Activated T-helper 2 cell treated with anti-CD3 and anti-CD28 coated beads, Interferon-gamma antibody, Interleukin-2, Interleukin-4, amounts not matched to agents 10 μg/mL and 5 μg/mL and 100 μg/mL, durations not matched to agents 14 hours and 24 hours and 36 hours (primary cell): ENCODE measurements around the gene ANTKMT. TPM values are rescaled to one million over a fixed set of nuclear protein-coding genes. Genes with fewer than 3 reads are reported as not detected.

Experiments used
- DNase-seq: peaks from one replicate; pipeline ENCODE4 v3.0.0; 2021; ENCODE audit warnings: low spot score
- H3K27ac Mint-ChIP-seq: one replicate; pipeline ENCODE4 v1.8.0; 2021; ENCODE audit warnings: mixed read lengths
- H3K27me3 Mint-ChIP-seq: one replicate; pipeline ENCODE4 v1.8.0; 2021; ENCODE audit warnings: low read depth, mixed read lengths
- H3K36me3 Mint-ChIP-seq: one replicate; pipeline ENCODE4 v1.8.0; 2021; ENCODE audit warnings: low read depth, mixed read lengths
- H3K4me1 Mint-ChIP-seq: one replicate; pipeline ENCODE4 v1.8.0; 2021; ENCODE audit warnings: low read depth, mixed read lengths
- H3K4me3 Mint-ChIP-seq: one replicate; pipeline ENCODE4 v1.8.0; 2021; ENCODE audit warnings: low read depth, mild to moderate bottlenecking, moderate library complexity, mixed read lengths
- H3K9me3 Mint-ChIP-seq: one replicate; pipeline ENCODE4 v1.8.0; 2021; ENCODE audit warnings: mixed read lengths
- intact Hi-C: fragments of 100-400 bp; cut with micrococcal nuclease; formaldehyde crosslinking; loops from one replicate; pipeline ENCODE4 v1.15.1; 2023
- total RNA-seq: library from RNA; stranded (reverse); gene quantifications from 2 replicates; pipeline ENCODE4 v1.2.3, GENCODE V29; 2022

Gene ANTKMT
- total RNA-seq, 1 donor from 2014 or later, result 54.4 TPM

GRCh38 chr16:725463-726187 lies 4.7 kb downstream of the ANTKMT start:
- Mint-ChIP-seq H3K4me3 (peak overlapping the region; percentile 13), H3K27me3 (no peaks in the 10 kb centered on the region), H3K9me3 (no peaks in the 10 kb centered on the region), H3K36me3 (no peaks in the 10 kb centered on the region), H3K4me1 (no peaks in the 10 kb centered on the region), H3K27ac (no peak overlapping the region)
- no peak for DNase-seq
- intact Hi-C loops, result no loop called here

DNA sequence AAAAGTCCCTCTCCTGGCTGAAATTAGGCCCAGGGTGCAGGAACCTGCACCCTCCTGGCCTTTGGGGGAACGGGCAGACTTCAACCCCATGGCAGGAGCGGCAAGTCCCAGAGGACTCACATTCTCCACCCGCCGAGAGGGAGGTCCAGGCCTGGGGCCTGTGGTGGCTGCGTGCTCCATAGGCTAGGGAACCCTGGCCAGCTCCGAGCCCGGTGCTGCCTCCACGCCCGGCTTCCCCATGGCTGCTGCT lies 5.2 kb downstream of the ANTKMT start:
- Mint-ChIP-seq H3K27ac (no peak overlapping the region), H3K4me3 (no peak overlapping the region), H3K9me3 (no peaks in the 10 kb centered on the region), H3K36me3 (no peaks in the 10 kb centered on the region), H3K4me1 (no peaks in the 10 kb centered on the region), H3K27me3 (no peaks in the 10 kb centered on the region)
- DNase-seq, result no peak
- intact Hi-C loops, result no loop called here

- Mint-ChIP-seq H3K9me3 (no peaks in the 10 kb centered on the region), H3K27me3 (no peaks in the 10 kb centered on the region), H3K4me3 (peak within 1 kb of the TSS; percentile 71), H3K27ac (no peak within 1 kb of the TSS), H3K36me3 (no peaks in the 10 kb centered on the region), H3K4me1 (no peaks in the 10 kb centered on the region)
- DNase-seq, result peak; percentile 43
- intact Hi-C loops, result no loop called here
Measured at GRCh38 chr16:726438-727290, 5.7 kb downstream of the ANTKMT start, which contains the start of the genes CCDC78 and HAGHL. CCDC78 (minus strand) TSS chr16:726443; CDS start chr16:726367, 76 bp downstream. HAGHL (plus strand) TSS chr16:727106; CDS start chr16:727510, 404 bp downstream.

DNA sequence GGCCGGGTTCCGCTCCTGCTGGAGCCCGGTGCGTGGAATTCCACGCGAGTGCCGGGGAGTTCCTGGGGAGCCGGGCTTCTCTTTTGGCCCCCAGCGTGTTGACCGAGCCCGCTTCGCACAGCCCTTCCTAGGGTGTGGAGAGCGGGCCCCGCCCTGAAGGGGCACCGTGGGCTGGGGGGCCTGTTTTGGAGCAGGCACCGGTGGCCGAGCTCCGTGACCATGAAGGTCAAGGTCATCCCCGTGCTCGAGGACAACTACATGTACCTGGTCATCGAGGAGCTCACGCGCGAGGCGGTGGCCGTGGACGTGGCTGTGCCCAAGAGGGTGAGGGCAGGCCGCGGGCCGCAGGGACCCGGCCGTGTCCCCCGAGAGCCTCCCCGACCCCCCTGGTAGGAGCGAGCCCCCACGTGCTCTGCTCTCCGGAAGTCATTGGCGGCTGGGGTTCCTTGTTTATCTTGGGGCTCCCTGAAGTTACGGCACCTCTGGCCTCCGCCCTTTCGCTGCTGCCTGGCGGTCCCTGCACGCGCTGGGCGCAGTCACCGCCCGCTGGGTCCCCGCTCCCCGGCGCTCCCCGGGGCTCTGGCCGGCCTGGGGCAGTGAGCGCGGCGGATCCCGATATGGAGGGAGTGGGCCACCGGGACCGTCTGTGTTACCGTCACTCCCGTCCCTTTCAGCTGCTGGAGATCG lies 6.5 kb downstream of the ANTKMT start:
- no peak overlapping the region for H3K27ac Mint-ChIP-seq
- H3K4me1 Mint-ChIP-seq, result no peaks in the 10 kb centered on the region
- intact Hi-C loops, result no loop called here
- DNase-seq, result no peak
- peak overlapping the region; percentile 42 for H3K4me3 Mint-ChIP-seq
- H3K9me3 Mint-ChIP-seq, result no peaks in the 10 kb centered on the region
- no peaks in the 10 kb centered on the region for H3K27me3 Mint-ChIP-seq
- H3K36me3 Mint-ChIP-seq, result no peaks in the 10 kb centered on the region

DNA sequence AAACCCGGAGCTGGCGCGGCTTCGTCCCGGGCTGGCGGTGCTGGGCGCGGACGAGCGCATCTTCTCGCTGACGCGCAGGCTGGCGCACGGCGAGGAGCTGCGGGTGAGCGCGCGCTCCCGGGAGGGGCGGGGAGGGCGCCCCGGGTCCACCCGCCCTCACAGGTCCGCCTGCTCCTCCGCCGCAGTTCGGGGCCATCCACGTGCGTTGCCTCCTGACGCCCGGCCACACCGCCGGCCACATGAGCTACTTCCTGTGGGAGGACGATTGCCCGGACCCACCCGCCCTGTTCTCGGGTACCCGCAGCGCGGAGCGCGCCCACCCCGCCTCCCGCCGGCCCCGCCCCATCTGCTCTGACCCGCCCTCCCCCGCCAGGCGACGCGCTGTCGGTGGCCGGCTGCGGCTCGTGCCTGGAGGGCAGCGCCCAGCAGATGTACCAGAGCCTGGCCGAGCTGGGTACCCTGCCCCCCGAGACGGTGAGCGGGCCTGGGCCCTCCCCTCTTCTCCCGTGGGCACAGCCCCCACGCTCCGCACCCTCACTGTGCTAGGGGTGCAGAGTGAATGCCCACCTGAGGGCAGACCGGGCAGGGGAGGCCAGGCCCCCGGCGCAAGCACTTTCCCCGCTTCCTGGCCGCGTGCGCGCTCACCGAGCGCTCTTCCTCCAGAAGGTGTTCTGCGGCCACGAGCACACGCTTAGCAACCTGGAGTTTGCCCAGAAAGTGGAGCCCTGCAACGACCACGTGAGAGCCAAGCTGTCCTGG lies 7.4 kb downstream of the ANTKMT start:
- intact Hi-C loops, result no loop called here
- peak; percentile 63 for DNase-seq
- Mint-ChIP-seq H3K27ac (no peak overlapping the region), H3K36me3 (peaks cover 6% of the 10 kb centered on the region), H3K9me3 (no peaks in the 10 kb centered on the region), H3K4me3 (no peak overlapping the region), H3K4me1 (no peaks in the 10 kb centered on the region), H3K27me3 (no peaks in the 10 kb centered on the region)

DNA sequence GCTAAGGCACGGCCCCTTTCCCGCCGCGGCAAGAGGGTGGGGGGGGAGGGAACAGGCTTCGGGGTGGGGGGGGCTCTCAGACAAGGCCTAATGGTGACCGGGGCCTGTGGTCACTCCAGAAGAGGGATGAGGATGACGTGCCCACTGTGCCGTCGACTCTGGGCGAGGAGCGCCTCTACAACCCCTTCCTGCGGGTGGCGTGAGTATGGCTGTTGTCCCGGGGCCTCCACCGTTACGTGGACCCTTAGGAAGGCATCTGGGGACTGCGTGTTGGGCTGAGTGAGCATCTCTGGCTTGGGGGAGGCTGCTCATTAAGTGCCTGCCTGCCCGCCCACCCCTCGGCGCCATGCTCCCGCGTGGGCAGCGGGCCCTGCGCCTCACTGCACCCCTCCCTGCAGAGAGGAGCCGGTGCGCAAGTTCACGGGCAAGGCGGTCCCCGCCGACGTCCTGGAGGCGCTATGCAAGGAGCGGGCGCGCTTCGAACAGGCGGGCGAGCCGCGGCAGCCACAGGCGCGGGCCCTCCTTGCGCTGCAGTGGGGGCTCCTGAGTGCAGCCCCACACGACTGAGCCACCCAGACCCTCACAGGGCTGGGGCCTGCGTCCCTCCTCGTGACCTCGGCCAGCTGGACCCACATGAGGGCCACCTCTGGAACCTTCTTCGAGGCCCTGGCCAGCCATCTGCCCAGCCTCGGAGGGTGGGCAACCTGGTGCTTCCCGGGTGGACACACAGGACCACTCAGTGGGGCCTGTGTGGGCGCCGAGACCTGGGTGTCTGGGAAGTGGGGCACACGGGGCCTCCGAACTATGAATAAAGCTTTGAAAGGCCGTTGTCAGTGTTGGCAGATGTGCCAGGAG lies 8.2 kb downstream of the ANTKMT start:
- no peak for DNase-seq
- H3K36me3 Mint-ChIP-seq, result peaks cover 6% of the 10 kb centered on the region
- no peaks in the 10 kb centered on the region for H3K9me3 Mint-ChIP-seq
- H3K4me1 Mint-ChIP-seq, result no peaks in the 10 kb centered on the region
- no peak overlapping the region for H3K27ac Mint-ChIP-seq
- H3K27me3 Mint-ChIP-seq, result no peaks in the 10 kb centered on the region
- intact Hi-C loops, result no loop called here
- H3K4me3 Mint-ChIP-seq, result no peak overlapping the region

GRCh38 chr16:729768-730665 lies 9.1 kb downstream of the ANTKMT start:
- Mint-ChIP-seq H3K36me3 (peaks cover 10% of the 10 kb centered on the region), H3K9me3 (no peaks in the 10 kb centered on the region), H3K27me3 (no peaks in the 10 kb centered on the region), H3K4me1 (no peaks in the 10 kb centered on the region), H3K27ac (no peak overlapping the region), H3K4me3 (no peak overlapping the region)
- DNase-seq, result no peak
- intact Hi-C loops, result no loop called here

DNA sequence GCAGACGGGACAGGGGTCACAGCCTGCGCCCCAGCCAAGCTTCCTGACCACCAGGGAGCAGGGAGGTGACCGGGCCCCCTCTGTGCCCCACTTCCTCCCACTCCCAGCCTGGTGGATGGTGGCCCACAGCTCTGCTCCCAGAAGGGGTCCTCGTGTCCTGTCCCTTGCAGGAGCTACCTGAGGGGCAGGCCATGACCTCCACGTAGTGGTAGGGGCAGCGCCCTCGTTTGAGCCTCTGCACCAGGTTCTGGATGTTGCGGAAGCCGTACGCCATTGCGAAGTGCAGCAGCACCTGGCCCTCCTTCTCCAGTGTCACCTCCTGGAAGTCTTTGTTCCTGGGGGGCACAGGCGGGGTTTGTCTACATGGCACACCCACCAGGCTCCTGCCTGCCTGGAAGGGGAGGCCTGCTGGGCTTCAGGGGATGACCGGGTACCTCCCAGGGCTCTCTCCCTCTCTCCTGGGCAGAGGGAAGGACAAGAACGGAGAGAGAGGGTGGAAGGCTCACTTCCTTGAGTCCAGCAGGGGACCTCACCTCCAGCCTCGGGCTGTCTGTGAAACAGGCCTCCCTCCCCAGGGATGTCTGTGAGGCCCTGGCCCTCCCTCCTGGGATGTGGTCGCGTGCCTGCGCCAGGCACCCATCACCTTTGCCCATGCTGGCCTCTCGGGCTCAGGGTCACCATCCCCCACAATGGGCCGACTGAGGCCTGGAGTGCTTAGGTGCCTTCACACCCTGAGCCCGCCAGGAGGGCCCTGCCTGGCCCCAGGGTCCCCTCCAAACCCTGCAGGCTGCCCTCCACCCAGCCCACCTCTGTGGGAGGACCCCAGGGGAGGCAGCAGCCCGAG lies 9.9 kb downstream of the ANTKMT start:
- no peaks in the 10 kb centered on the region for H3K27me3 Mint-ChIP-seq
- intact Hi-C loops, result no loop called here
- no peak overlapping the region for H3K4me3 Mint-ChIP-seq
- DNase-seq, result no peak
- H3K4me1 Mint-ChIP-seq, result peaks cover 6% of the 10 kb centered on the region
- no peak overlapping the region for H3K27ac Mint-ChIP-seq
- peaks cover 19% of the 10 kb centered on the region for H3K36me3 Mint-ChIP-seq
- H3K9me3 Mint-ChIP-seq, result no peaks in the 10 kb centered on the region

- intact Hi-C loops, result no loop called here
- no peak for DNase-seq
- Mint-ChIP-seq H3K4me1 (peaks cover 11% of the 10 kb centered on the region), H3K27ac (no peak overlapping the region), H3K27me3 (no peaks in the 10 kb centered on the region), H3K36me3 (peaks cover 26% of the 10 kb centered on the region), H3K4me3 (no peak overlapping the region), H3K9me3 (no peaks in the 10 kb centered on the region)
Measured at GRCh38 chr16:732332-732731, 11.4 kb downstream of the ANTKMT start.

DNA sequence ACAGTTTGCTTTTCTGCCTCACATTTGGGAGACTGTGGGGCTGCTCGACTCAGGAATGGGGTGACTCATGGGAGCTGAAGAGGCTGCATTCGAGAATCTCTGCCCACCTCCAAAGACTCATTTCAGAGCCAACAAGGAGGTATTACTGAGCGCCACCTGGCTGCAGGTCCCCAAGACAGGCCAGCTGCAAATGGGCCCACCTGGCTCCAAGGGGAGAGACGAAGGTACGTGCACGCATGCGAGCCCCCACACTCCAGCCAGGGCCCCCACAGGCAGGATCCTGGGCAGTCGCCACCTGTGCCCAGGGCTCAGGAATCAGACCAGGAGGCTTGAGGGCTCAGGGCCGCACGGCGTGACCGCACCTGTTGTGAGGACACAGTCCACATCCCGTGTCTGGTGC lies 12.0 kb downstream of the ANTKMT start:
- intact Hi-C loops, result no loop called here
- no peaks in the 10 kb centered on the region for H3K27me3 Mint-ChIP-seq
- no peak for DNase-seq
- peaks cover 14% of the 10 kb centered on the region for H3K4me1 Mint-ChIP-seq
- no peak overlapping the region for H3K27ac Mint-ChIP-seq
- H3K36me3 Mint-ChIP-seq, result peaks cover 29% of the 10 kb centered on the region
- no peaks in the 10 kb centered on the region for H3K9me3 Mint-ChIP-seq
- H3K4me3 Mint-ChIP-seq, result no peak overlapping the region
